Mucosa of descending colon (tissue), 3 donors: Measurements from ENCODE around the gene ZIM2. TPM values are rescaled to one million over a fixed set of nuclear protein-coding genes. Genes with fewer than 3 reads are reported as not detected.

Experiments used
- ATAC-seq: fragments of 200-7000 bp; cut with Tn5 transposase; one replicate; pipeline ENCODE4 v1.9.1; 2020; ENCODE audit warnings: mild to moderate bottlenecking, moderate library complexity
- DNase-seq, 3 donors: peaks; one replicate each; pipeline ENCODE4 v3.0.0-alpha.2; 2020
- H3K36me3 ChIP-seq: fragments of 200-600 bp; one replicate; pipeline ENCODE4 v1.8.0; 2021; ENCODE audit warnings: low read depth, mild to moderate bottlenecking
- H3K4me1 ChIP-seq: fragments of 200-600 bp; one replicate; pipeline ENCODE4 v1.8.0; 2021; ENCODE audit warnings: low read depth, mild to moderate bottlenecking
- H3K4me3 ChIP-seq: fragments of 200-600 bp; one replicate; pipeline ENCODE4 v1.8.0; 2021; ENCODE audit warnings: mild to moderate bottlenecking
- H3K9me3 ChIP-seq: fragments of 200-600 bp; one replicate; pipeline ENCODE4 v1.8.0; 2021; ENCODE audit warnings: mild to moderate bottlenecking
- CTCF ChIP-seq: fragments of 200-600 bp; IDR thresholded peaks from one replicate; pipeline ENCODE4 v1.8.0; 2022; ENCODE audit warnings: antibody characterized with exemption, mild to moderate bottlenecking
- intact Hi-C, 2 donors: fragments of 100-400 bp; cut with DNase I in 1 of 2; cut with micrococcal nuclease in 1 of 2; formaldehyde crosslinking; loops; one replicate each; pipeline versions ENCODE4 v1.11.0 to v1.11.1; 2022; cut with DNase I, micrococcal nuclease
- total RNA-seq, 3 donors: library from RNA; stranded (reverse); fragmentation: NEBNext Ultra II Directional in 2 of 3; extraction: Animal tissue kit (Norgen Biotek cat#: 25700) in 2 of 3; gene quantifications; one replicate each; pipeline versions ENCODE4 v1.2.1 to v1.2.4, GENCODE V29; 2021 to 2023
- donor health status: DM: no; HTN: no; CAD: no; lungs with moderate emphysema.
- donor health status: DM: no; HTN: no; CAD: no.
- donor health status: DM: no; HTN: yes; CAD: no.

Gene ZIM2
- total RNA-seq, 3 donors from 2014 or later: 0.29 to 0.66 TPM; not detected in 1

GRCh38 chr19:56877069-56877715, 36.7 kb upstream of the ZIM2 start:
- H3K4me1 ChIP-seq: no peaks in the 10 kb centered on the region
- no peaks in the 10 kb centered on the region for H3K36me3 ChIP-seq
- no peak overlapping the region for H3K4me3 ChIP-seq
- H3K9me3 ChIP-seq: peaks cover 76% of the 10 kb centered on the region
- ATAC-seq (no peak), DNase-seq (no peak)
- intact Hi-C loops: no loop called here
- no peak for TF ChIP-seq CTCF

GRCh38 chr19:56875717-56876116, 35.2 kb upstream of the ZIM2 start:
- no peaks in the 10 kb centered on the region for H3K36me3 ChIP-seq
- no peak for TF ChIP-seq CTCF
- DNase-seq (no peak), ATAC-seq (no peak)
- peaks cover 76% of the 10 kb centered on the region for H3K9me3 ChIP-seq
- intact Hi-C loops: no loop called here
- H3K4me1 ChIP-seq: no peaks in the 10 kb centered on the region
- no peak overlapping the region for H3K4me3 ChIP-seq

- Histone ChIP-seq H3K9me3 (peaks cover 75% of the 10 kb centered on the region), H3K4me3 (no peak overlapping the region), H3K4me1 (no peaks in the 10 kb centered on the region), H3K36me3 (no peaks in the 10 kb centered on the region)
- intact Hi-C loops: no loop called here
- DNase-seq (no peak), ATAC-seq (no peak)
- TF ChIP-seq CTCF: no peak
Measured at GRCh38 chr19:56874530-56874929, 34.0 kb upstream of the ZIM2 start.

GRCh38 chr19:56873493-56873892, 33.0 kb upstream of the ZIM2 start:
- no peak for DNase-seq
- intact Hi-C loops: no loop called here
- H3K36me3 ChIP-seq: no peaks in the 10 kb centered on the region
- H3K4me1 ChIP-seq: no peaks in the 10 kb centered on the region
- ATAC-seq: no peak
- no peak overlapping the region for H3K4me3 ChIP-seq
- TF ChIP-seq CTCF: no peak
- H3K9me3 ChIP-seq: peaks cover 78% of the 10 kb centered on the region

GRCh38 chr19:56869886-56870285, 29.4 kb upstream of the ZIM2 start:
- no peaks in the 10 kb centered on the region for H3K4me1 ChIP-seq
- DNase-seq (no peak), ATAC-seq (no peak)
- TF ChIP-seq CTCF: no peak
- no peak overlapping the region for H3K4me3 ChIP-seq
- intact Hi-C loops: no loop called here
- H3K9me3 ChIP-seq: peaks cover 59% of the 10 kb centered on the region
- no peaks in the 10 kb centered on the region for H3K36me3 ChIP-seq

GRCh38 chr19:56868446-56868845, 27.9 kb upstream of the ZIM2 start:
- intact Hi-C loops: no loop called here
- peaks cover 63% of the 10 kb centered on the region for H3K9me3 ChIP-seq
- ATAC-seq (no peak), DNase-seq (no peak)
- H3K4me3 ChIP-seq: no peak overlapping the region
- H3K4me1 ChIP-seq: no peaks in the 10 kb centered on the region
- no peaks in the 10 kb centered on the region for H3K36me3 ChIP-seq
- no peak for TF ChIP-seq CTCF
